GM21528 (cell line): ENCODE data around the gene CCDC93.

Experiments used
- ATAC-seq: cut with Tn5 transposase; IDR thresholded peaks from one replicate; pipeline ENCODE4 v1.9.1; 2021; ENCODE audit warnings: mild to moderate bottlenecking, moderate library complexity; ENCODE audit not compliant: unreplicated experiment, low FRiP score

Gene CCDC93

DNA sequence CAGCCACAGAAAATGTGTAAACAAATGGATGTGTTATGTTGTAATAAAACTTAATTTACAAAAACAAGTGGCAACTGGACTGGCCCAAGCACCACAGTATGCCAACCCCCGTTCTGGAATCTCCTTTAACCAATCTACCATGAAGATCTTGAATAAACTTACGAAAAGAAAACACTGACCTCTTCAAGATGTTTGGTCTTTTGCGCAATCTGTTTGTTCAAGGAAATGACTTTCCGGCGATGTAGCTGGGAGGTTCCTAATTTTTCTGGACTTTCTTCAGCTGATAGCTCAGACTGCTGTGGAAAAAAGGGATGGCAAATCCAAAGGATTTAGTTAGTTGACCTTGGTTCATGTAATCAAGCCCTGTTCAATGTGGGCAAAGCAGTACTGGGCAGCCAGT is 55.7 kb downstream of the CCDC93 start:
- ATAC-seq = no peak

DNA sequence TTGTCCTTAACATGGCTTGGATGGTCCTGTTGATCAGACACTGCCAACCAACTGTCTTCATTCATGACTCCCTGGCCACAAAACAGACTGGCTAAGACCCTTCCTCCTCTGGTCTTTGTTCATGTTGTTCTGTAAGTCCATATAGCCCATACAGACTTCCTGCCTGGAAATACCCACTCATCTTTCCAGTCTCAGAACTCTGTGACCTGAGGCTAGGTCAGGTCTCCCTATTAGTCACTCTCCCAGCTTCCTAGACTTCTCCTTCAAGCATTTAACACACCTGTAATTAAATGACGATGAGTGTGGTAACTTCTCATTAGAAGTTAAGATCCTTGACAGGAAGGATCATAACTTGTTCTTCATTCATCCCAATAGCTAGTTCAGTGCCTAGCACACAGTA is 56.3 kb downstream of the CCDC93 start:
- no peak for ATAC-seq

DNA sequence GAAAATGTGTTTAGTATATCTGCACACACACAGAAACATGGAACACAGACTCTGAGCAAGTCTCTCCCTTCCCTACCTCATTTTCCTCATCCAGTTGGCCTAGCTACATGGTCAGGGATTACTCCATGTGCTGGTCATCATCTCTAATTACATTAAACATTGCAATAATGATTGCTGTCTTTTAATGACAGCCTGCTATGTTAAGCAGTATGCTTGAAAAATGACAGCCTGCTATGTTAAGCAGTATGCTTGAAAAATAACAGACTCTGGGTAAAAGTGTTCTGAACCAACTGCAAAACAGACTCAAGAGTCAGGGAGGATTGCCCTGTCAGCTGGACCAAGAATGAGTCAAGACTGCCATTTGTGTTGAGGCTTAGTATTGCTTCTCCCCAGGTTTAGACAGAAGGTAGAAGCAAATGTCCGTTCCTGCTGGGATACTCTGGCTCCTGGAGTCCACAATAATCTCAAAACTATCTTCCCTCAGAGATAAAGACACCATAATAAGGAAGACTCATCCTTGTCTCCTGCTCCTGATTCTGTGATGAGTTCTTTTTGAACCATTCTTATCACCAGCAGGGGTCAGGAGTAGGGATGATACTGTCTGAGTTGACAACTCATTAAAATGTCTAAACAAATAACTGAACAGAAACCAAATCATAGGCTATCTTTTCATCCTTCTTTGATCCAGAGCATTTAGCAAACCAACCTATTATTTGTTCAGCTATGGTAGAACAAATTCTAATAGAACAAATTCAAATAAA is 57.7 kb downstream of the CCDC93 start:
- ATAC-seq = no peak

DNA sequence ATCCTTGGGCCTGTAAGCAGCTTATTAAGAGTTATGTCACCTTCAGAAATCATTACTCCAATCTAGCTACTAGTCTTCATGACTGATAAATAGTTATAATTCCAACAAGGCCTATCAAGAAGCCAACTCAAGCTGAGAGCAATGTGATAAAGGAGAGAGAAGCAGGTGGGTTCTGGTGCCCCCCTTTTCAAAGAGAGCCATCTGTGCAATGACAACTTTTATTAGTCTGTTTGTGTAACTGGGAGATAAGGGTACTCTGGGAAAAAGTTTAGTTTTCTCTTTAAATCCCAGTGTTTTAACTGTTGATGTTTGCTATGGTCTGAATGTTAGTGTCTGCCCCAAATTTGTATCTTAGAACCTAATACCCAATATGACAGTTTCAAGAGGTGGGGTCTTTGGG is 60.6 kb downstream of the CCDC93 start:
- ATAC-seq = no peak

DNA sequence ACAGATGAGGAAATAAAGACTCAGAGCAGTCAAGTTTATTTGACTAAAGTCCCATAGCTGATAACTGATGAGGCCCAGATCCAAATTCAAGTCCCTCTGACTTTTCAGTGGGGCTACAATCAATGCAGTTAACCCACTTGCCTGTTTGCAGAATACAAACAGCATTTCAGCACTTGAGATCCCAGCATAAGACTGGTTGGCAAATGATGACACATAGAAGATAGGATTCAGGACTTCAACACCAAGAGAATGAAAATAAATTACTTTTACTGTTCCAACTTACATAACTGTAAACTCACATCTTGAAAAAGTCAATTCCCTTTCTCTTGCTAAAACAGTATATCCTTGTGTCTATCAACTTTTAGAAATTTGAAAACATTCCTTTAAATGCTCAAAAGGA is 61.2 kb downstream of the CCDC93 start:
- no peak for ATAC-seq

DNA sequence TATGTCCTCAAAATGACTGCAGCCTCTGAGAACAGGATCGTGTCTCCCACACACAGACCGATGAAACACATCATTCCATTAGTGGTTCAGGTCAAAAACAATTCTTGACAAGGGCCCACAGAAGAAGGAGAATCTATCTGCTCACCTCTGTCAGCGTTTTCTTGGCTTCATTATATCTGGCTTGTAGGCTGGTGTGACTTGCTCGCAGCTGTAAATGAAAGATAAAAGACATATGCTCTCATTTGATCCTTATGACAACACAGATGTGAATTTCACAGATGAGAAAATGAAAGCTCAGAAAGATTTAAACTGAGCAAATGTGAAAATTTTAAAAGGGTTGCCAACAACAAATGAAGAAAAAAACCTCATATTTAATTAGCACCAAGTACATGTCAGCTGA is 61.6 kb downstream of the CCDC93 start:
- ATAC-seq = no peak

DNA sequence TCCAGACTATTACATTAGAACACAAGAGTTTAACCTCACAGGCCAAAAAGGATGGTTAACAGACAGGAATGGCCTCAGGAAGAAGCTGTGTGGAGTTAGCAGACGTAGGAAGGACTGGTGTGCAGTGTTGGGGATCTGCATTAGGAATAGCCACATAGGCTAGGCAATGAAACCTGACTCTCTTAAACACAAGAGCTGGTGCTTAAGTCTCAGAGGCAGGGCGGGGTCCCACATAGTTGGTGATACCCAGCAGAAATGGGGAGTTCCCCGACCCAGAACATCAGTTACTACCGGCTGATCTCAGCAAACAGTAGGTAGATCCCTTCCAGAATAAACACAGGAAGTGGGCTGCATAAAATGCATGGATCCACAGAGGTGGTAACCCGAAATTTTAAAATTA is 64.1 kb downstream of the CCDC93 start:
- ATAC-seq = no peak

DNA sequence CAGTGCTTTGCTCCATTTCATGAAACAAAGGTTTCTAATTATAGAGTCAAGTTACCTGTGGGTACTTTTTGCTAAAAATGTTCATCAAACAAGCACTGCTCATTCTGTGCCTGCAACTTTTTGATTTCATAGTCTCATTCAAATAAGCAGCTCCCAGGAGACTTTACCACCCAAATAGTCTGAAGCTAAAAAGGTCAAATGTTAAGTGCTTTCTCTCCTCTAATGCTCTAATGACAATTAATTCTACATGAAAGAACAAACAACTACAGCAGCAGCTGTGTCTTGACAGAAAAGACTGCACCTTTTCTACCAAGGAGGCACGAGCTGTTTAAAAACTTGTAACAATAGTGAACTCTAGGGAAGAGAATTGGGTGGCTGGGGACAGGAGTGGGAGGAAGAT is 65.3 kb downstream of the CCDC93 start:
- no peak for ATAC-seq

DNA sequence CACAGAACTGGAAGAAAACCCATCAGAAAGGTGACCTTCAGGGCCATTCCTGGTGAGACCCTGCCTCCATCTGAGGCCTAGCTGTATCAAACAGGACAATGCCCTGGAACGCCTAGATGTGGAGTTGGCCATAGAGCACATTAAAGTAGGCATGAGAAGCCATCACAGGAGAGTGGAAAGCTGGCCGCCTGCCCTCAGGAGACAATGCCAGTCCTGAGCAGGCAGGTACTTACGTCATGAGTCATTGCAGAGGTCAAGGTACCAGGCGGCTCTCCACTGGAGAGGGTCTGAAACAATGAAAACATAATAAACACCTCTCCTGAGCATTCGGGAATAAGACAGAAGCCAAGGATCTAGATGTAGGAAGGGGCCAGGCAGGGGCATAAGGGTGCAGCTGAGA is 68.6 kb downstream of the CCDC93 start:
- ATAC-seq = no peak

DNA sequence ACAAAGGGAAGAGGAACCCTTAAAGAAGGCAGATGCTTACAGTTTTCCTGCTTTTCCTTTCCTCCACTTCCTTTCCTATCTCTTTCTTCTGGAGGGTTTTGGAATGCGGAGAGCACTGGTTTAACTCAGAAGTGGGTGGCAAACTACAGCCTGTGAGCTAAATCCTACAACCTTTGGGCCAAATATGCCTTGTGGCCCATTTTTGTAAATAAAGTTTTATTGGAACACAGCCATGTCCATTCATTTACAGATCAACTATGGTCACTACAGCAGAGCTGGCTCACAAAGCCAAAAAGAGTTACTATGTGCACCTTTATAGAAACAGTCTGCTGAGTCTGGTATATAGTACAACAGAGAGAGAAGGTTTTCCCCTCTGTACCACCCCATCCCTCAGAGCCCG is 69.1 kb downstream of the CCDC93 start:
- ATAC-seq = no peak

DNA sequence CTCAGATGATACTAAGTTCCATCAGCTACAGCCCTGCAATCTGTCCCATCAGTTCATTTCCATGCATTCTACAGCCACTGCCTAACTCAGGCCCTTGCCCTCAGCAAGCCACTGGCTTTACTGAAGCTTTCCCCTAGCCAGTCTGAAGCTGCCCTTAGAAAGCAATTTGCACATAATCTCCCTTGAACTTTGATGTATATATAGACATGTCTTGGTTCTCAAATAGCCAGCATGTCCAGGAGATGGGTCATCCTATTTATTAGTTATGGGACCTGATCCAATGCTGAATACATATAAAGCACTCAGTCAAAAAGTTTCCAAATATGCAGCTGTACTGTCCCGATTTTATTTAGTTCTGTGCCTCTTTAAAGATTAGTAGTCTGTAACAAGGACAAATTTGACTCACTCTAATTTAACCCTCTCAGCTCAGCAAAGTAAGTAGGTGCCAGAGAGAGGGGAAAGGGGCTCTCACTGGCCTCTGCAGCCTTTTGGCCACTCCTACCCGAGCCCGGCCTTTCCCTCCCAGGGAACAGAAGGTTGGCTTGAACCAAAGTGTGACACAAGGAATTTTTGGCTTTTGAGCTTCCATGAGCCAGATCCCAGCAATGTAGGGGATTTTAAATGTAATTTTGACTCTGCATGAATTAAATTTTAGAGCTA is 70.7 kb downstream of the CCDC93 start:
- no peak for ATAC-seq

DNA sequence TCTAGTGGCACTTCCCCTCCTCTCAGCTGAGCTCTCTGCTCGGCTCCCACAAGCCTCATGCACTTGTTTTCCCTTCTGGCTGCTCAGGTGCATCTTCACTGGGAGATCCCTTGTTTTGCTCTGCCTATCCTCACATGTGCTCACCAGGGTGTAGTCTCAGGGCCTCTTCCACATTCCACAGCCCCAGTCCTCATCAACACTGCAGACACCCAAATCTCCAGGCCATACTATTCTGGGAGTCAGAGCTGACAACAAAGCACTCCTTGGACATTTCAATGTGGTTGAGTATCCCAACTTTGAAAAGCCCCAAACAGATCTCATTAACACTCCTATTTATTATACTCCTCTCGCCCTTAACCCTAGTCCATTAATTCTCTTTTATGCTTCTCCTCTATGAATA is 71.3 kb downstream of the CCDC93 start:
- no peak for ATAC-seq

DNA sequence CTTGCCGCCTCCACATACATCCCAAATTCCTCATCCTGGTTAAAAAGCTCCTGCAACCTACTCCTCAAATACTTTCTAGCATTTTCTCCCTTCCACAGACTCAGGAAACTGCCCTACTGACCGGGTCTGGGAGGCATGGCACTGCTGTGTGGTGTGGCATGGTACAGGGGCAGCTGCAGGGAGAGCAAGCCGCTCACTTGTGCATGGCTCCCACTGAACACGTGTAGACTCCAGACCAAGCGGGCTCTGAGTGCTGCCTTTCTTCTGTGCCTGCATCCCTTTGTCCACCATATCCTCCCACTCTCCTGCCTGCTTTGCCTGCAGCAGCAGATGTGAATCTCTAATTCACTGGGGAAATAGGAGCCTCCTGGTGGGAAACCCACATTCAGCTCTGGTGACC is 72.2 kb downstream of the CCDC93 start:
- no peak for ATAC-seq

DNA sequence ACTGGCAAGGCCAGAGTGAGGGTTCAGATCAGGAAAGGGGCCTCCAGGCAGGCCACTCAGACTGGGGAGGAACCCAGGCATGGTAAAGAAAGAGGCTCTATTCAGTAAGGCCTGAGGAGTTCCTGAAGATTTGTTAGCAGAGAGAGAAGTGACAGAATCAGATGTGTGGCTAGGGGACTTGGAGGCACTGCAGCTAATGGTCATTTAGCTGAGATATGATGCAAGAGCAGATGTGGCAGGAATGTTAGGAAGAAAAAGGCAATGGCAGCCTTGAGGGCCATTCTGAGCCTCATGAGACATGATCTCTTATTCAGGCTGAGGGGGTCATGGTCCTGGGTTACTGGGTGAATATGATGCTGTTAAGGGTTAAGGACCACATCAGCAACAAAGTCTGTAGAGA is 73.4 kb downstream of the CCDC93 start:
- ATAC-seq = no peak

DNA sequence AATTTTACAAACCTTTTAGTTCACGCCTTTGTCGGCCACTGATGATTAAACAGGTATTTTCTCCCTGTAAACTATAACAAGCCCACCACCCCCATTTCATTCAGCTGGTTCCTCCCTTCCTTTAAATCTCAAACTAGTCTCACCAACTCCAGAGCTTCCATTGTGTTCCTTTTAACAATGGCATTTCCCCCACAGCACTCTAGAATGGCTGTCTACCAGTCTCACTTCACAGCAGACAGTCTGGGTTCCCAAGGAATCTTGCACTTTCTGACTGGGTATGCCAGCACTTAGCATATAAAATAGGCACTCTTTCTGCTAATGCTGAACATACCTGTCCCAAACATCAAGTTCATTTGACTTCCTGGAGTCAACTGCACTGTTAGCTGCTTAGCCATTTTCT is 75.3 kb downstream of the CCDC93 start:
- ATAC-seq = no peak

DNA sequence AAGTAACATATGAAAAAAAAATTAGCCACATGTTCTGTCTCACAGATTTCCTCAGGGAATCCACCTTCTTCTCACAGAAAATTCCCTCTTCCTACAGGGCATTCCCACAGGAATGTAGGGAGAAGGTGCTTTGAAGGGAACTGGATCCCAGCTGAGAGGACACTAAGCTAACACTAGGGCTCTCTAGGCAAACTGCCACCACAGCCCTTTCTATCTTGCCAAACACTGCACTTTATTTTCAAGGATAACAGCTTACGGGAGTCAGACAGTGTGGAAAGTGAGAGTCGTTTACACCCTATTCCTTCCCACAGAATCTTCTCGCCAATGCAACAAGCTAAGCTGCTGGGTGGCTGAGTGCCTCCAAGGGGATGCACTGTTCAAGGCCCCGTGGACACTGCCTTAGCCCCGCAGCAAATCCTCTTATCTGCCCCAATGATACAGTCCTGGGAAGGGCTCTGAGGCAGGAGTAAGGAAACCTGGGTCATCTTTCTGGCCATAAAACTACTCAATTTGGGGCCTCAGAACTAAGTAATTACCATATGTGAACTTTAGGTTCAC is 76.9 kb downstream of the CCDC93 start:
- no peak for ATAC-seq

DNA sequence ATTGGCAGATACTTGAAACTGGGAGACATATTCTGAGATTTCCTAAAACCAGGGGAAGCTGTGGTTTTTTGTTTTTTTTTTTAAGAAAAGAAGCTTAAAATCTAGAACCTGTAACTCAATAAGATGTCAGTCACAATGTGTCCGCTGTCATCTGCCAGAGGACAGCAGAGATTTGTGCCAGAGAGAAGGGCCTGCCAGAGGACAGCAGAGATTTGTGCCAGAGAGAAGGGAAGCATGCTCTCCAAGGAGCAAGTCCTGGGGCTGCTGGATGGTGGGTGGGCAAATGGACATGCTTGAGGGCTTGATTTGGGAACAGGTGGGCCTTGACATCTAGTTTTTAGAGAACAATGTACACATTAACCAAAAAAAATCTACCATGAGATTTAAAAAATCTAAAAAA is 77.9 kb downstream of the CCDC93 start:
- no peak for ATAC-seq

DNA sequence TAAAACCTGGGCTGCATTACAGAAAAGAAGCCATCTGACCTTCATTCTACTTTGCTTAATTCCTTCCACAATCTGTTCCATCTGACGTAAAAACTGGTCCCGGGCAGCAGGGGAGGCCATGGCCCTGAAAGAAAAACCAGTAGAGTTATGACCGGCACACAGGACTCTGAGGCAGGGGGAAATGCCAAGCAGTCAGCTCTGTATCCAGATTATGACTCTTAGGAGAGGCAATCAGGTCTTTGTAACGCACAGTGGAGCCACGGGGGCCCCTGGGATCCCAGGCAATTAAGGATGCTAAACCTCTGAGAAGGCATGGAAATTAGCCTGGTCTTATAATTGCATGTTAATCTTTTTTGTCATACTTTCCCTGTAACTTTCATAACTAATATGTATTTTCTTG is 78.4 kb downstream of the CCDC93 start:
- no peak for ATAC-seq

DNA sequence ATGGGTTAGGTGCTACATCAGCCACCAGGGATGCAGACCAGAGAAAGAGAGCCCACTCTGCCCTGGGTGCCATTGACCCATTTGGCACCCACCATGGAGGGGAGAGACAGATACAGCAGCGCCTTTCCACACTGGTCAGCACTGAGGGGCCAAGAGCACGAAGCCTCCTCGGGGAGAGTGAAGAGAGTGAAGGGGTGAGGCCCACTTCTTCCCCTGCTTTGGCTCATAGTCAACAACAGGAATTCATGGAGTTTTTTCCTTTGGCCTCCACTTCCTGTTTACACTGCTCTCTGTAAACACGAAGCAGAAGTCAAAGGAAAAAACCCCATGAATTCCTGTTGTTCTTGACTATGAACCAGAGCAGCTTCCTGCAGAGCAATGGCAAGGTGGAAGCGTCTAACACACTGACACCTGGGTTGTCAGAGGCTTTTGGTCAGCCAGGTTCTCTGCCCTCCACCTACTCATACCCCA is 80.0 kb downstream of the CCDC93 start:
- no peak for ATAC-seq

DNA sequence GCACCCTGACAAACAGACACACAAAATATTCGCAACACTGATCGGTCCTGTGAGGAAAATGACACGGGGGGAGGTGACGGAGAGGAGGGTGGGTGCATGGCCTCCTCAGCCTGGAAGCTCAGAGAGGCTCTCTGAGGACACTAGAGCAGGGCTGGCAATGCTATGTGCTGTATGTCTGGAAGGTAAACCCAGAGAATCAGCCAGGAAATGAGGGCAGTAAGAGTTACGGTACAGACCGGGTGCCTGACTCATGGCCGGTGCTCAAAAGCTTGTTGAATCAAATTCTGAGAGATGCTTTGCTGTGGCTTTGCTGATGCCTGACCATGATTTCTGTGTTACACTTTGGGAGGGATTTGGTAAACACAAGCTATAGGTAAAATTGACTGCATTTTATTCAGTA is 81.9 kb downstream of the CCDC93 start:
- ATAC-seq = no peak

DNA sequence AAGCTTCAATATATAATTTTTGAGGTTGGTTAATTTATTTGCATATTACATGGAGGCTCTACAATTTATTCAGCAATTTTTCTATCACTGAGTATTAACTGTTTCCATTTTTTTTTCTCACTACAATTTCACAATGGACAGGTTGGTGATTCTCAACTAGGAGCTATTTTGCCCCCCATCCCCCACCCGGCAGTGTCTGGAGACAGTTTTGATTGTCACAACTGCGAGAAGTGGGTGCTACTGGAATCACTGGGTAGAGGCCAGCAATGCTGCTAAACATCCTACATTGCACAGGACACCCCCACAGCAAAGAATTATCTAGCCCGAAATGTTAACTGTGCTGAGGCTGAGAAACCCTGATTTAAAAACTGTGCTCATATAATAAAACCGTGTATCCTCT is 82.6 kb downstream of the CCDC93 start:
- no peak for ATAC-seq

DNA sequence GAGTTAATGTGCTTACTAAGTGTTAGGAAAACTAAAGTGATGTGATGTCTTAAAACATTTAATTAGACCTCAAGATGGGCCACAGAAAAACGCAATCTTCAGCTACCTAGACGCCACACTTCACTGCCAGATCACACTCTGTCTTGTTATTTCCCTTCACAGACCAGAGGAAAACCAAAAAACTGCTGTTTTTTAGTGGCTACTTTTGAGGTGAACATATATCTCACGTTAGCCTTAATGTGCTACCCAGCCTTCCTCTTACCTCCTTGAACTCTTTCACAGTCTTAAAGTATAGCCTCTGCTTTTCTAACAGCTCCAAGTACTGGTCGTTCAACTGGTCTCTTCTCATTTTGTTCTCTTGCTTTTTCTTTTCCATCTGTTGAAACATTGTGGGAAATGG is 83.1 kb downstream of the CCDC93 start:
- no peak for ATAC-seq
